HepG2 (cell line): ENCODE data around the gene NAA11. TPM values are rescaled to one million over a fixed set of nuclear protein-coding genes. Genes with fewer than 3 reads are reported as not detected.

Source experiments
- ATAC-seq: fragments of 200-7000 bp; cut with Tn5 transposase; 3 replicates; pipeline ENCODE4 v1.9.1; 2020; ENCODE audit warnings: mild to moderate bottlenecking, moderate library complexity
- BruUV-seq: library from RNA; stranded (reverse); fragments of 400-500 nt; replicated peaks from 2 replicates; lab custom pipeline; 2021; lab: Mats Ljungman, UMichigan
- CTCF ChIA-PET: fragments of 300-600 bp; formaldehyde crosslinking; extraction: SDS; loops from one replicate; lab custom pipeline; 2021; ENCODE audit warnings: low total read pairs, inconsistent platforms, low intra/inter-chr PET ratio; lab: Yijun Ruan, JAX
- POLR2A ChIA-PET: fragments of 350-600 bp; sonication (Branson Sonifier 250); formaldehyde crosslinking; loops from one replicate; lab custom pipeline; 2020; ENCODE audit warnings: antibody characterized with exemption, inconsistent platforms; lab: Yijun Ruan, JAX
- DNase-seq: peaks from one replicate; pipeline ENCODE4 v3.0.0-alpha.2; 2015; ENCODE audit warnings: low spot score
- FAIRE-seq: peaks from 3 replicates; lab custom pipeline; 2011; peaks lifted over from hg19 to GRCh38; lab: Jason Lieb, UNC
- H2AFZ ChIP-seq: one replicate; pipeline ENCODE4 v1.6.1; 2011; ENCODE audit warnings: low read length, inconsistent platforms
- H3K27ac ChIP-seq: fragments of 300-600 bp; 3 replicates; pipeline ENCODE4 v1.8.0; 2011; ENCODE audit warnings: mixed run types, mild to moderate bottlenecking, mixed read lengths, low read length, inconsistent platforms; ENCODE audit not compliant: insufficient read depth; ENCODE audit errors: extremely low read length
- H3K27me3 ChIP-seq, 2 experiments: fragments of 200-600 bp in 1 of 2; 2 replicates in 1 of 2; 3 replicates in 1 of 2; pipeline versions ENCODE4 v1.6.0 to v1.8.0; 2011; ENCODE audit warnings: low read length in 2 of 2, mild to moderate bottlenecking in 2 of 2, moderate library complexity in 2 of 2, inconsistent platforms in 1 of 2; ENCODE audit not compliant: insufficient read depth in 2 of 2, control insufficient read depth in 1 of 2
- H3K36me3 ChIP-seq, 2 experiments: fragments of 200-600 bp in 1 of 2; replicated peaks in 1 of 2; 2 replicates in 1 of 2; 3 replicates in 1 of 2; pipeline versions ENCODE4 v1.5.1 to v1.8.0; 2011; ENCODE audit warnings: low read length in 2 of 2, inconsistent platforms in 1 of 2; ENCODE audit not compliant: insufficient read depth in 2 of 2, control insufficient read depth in 1 of 2
- H3K4me1 ChIP-seq: 2 replicates; pipeline ENCODE4 v1.5.1; 2012; ENCODE audit warnings: low read length, inconsistent platforms; ENCODE audit not compliant: insufficient read depth
- H3K4me2 ChIP-seq: 2 replicates; pipeline ENCODE4 v1.6.0; 2011; ENCODE audit warnings: low read depth, low read length, inconsistent platforms
- H3K4me3 ChIP-seq, 3 experiments: fragments of 200-600 bp in 1 of 3; sonication (generic), shearing (Covaris generic) in 1 of 3; replicated peaks in 1 of 3; 2 replicates each; pipeline ENCODE4 v1.5.1; 2011 to 2016; ENCODE audit warnings: low read length in 3 of 3, inconsistent platforms in 2 of 3, low read depth in 2 of 3, mild to moderate bottlenecking in 2 of 3, control low read depth in 1 of 3, mixed read lengths in 1 of 3; ENCODE audit not compliant: insufficient read depth in 1 of 3
- H3K79me2 ChIP-seq: one replicate; pipeline ENCODE4 v1.6.1; 2011; ENCODE audit warnings: low read length, inconsistent platforms; ENCODE audit not compliant: insufficient read depth
- H3K9ac ChIP-seq: 2 replicates; pipeline ENCODE4 v1.6.0; 2011; ENCODE audit warnings: mild to moderate bottlenecking, low read depth, low read length, inconsistent platforms; ENCODE audit not compliant: insufficient read depth
- H3K9me3 ChIP-seq: 2 replicates; pipeline ENCODE4 v1.5.1; 2012; ENCODE audit warnings: mild to moderate bottlenecking, low read length
- H4K20me1 ChIP-seq: 2 replicates; pipeline ENCODE4 v1.6.0; 2011; ENCODE audit warnings: inconsistent platforms, mild to moderate bottlenecking, low read length, moderate library complexity; ENCODE audit not compliant: insufficient read depth
- ATAD3A ChIP-seq: sonication (generic); formaldehyde crosslinking; IDR thresholded peaks from 2 replicates; pipeline ENCODE4 v1.4.0; 2020; ENCODE audit warnings: missing genetic modification reagents
- ATF7-NPFF ChIP-seq: sonication (generic); formaldehyde crosslinking; IDR thresholded peaks from 2 replicates; pipeline ENCODE4 v1.8.1; 2023; ENCODE audit warnings: mild to moderate bottlenecking, low read depth, missing genetic modification reagents, moderate library complexity
- CEBPB ChIP-seq: IDR thresholded peaks from 2 replicates; pipeline ENCODE4 v1.6.1; 2011; ENCODE audit warnings: low read depth, low read length, improper control_type of control experiment, borderline replicate concordance
- HNF4A ChIP-seq: sonication (generic); formaldehyde crosslinking; IDR thresholded peaks from 2 replicates; pipeline ENCODE4 v1.4.0; 2020; ENCODE audit warnings: missing genetic modification reagents
- HNF4G ChIP-seq, 2 experiments: sonication (generic) in 1 of 2; formaldehyde crosslinking in 1 of 2; IDR thresholded peaks; 2 replicates each; pipeline versions ENCODE4 v1.4.0 to v1.6.1; 2011 to 2020; ENCODE audit warnings: borderline replicate concordance in 2 of 2, low read depth in 2 of 2, mild to moderate bottlenecking in 2 of 2, low read length in 1 of 2, missing genetic modification reagents in 1 of 2, moderate library complexity in 1 of 2
- KDM5A ChIP-seq: fragments of 200-600 bp; sonication (generic); IDR thresholded peaks from 2 replicates; pipeline ENCODE4 v1.7.0; 2018; ENCODE audit warnings: antibody characterized with exemption, mild to moderate bottlenecking, low read length, borderline replicate concordance
- TBX3 ChIP-seq: fragments of 450-650 bp; IDR thresholded peaks from 2 replicates; pipeline ENCODE4 v1.6.1; 2017; ENCODE audit warnings: antibody characterized with exemption, mild to moderate bottlenecking, inconsistent platforms, borderline replicate concordance
- ZNF205 ChIP-seq: IDR thresholded peaks from 2 replicates; pipeline ENCODE4 v1.6.1; 2018; ENCODE audit warnings: missing biosample characterization, missing genetic modification reagents
- ZNF33B ChIP-seq: sonication (generic); formaldehyde crosslinking; IDR thresholded peaks from 2 replicates; pipeline ENCODE4 v1.5.1; 2020; ENCODE audit warnings: mild to moderate bottlenecking, missing genetic modification reagents
- WGBS: methylation state at CpG from one replicate; pipeline ENCODE4 v1.1.6; 2017; ENCODE audit warnings: low lambda C conversion rate; 5-methylcytosine and 5-hydroxymethylcytosine counted together
- in situ Hi-C: cut with HindIII; loops from 2 replicates; pipeline ENCODE4 v1.10.0; 2017; ENCODE audit warnings: low pct_unique_long_range_greater_than_20kb; ENCODE audit not compliant: extremely low pct_ligation_motif_present
- intact Hi-C: fragments of 100-400 bp; cut with micrococcal nuclease; formaldehyde crosslinking; loops from one replicate; pipeline ENCODE4 v1.10.0; 2022; ENCODE audit not compliant: unreplicated experiment
- polyA plus RNA-seq, 8 experiments: library from polyadenylated mRNA; depleted of rRNA in 3 of 8; stranded (reverse) in 7 of 8; unstranded in 1 of 8; fragments of >200 nt; fragmentation: Illumina TruSeq in 4 of 8; extraction: Trizol in 4 of 8; gene quantifications; 2 replicates each; pipeline versions ENCODE4 v1.2.1 to v1.2.3, GENCODE V29; 2011 to 2016; ENCODE audit warnings: low read depth in 4 of 8, missing spikeins in 1 of 8, mixed read lengths in 1 of 8; ENCODE audit not compliant: insufficient read depth in 1 of 8
- total RNA-seq, 5 experiments: library from RNA; depleted of rRNA; stranded (reverse); fragments of >200 nt; fragmentation: Illumina TruSeq; extraction: Trizol; gene quantifications; 2 replicates each; pipeline ENCODE4 v1.2.3, GENCODE V29; 2016; ENCODE audit warnings: low read depth in 1 of 5
- TF ChIP-seq, protein P1 (sequence below): sonication (generic); formaldehyde crosslinking; IDR thresholded peaks from 2 replicates; pipeline ENCODE4 v1.5.1; 2020; ENCODE audit warnings: missing genetic modification reagents, mild to moderate bottlenecking, borderline replicate concordance
- TF ChIP-seq, protein P2 (sequence below): sonication (generic); formaldehyde crosslinking; conservative IDR thresholded peaks from 2 replicates; pipeline ENCODE4 v1.4.0; 2020; ENCODE audit warnings: missing genetic modification reagents
- TF ChIP-seq, protein P3 (sequence below): sonication (generic); formaldehyde crosslinking; IDR thresholded peaks from 2 replicates; pipeline ENCODE4 v1.5.0; 2020; ENCODE audit warnings: missing genetic modification reagents

Gene NAA11
- total and polyA plus RNA-seq, 2 of the 13 experiments (the other 11 are each of a cell fraction or from before 2014, with no cell fraction given), result not detected

DNA sequence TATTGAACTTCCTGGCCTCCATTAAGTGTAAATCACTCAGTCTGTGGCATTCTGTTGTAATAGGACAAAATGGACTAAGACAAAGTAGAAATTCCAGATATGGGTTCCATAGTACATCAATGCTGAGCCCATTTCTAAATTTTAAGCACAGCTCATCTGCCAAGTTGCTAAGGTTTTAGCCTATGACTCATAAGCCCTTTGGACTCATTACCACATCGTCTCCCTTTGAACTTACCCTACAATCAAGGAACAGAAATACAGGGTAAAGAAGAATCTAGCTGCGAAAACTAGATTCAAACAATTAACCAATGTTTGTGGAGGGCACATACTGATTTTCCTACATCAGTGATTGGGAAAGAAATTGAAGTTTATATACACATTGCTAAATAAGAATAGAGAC is 31.8 kb downstream of the NAA11 start (continued):
- TF ChIP-seq KDM5A (no peak), ATF7-NPFF (CRISPR knock-in tag) (no peak), HNF4G (IDR thresholded peaks at IDR 0.05; ENCODE audit: borderline replicate concordance, low read depth, low read length) (peak; percentile 75), HNF4G (CRISPR knock-in tag; IDR thresholded peaks at IDR 0.05; ENCODE audit: borderline replicate concordance, low read depth) (no peak), TBX3 (0 out of 2 replicates have a peak, but pooled peaks have one; percentile 23), CEBPB (peak; percentile 47; the same call in 1 of the 2 replicates), HNF4A (peak; percentile 49)
- TF ChIP-seq, protein P1, sequence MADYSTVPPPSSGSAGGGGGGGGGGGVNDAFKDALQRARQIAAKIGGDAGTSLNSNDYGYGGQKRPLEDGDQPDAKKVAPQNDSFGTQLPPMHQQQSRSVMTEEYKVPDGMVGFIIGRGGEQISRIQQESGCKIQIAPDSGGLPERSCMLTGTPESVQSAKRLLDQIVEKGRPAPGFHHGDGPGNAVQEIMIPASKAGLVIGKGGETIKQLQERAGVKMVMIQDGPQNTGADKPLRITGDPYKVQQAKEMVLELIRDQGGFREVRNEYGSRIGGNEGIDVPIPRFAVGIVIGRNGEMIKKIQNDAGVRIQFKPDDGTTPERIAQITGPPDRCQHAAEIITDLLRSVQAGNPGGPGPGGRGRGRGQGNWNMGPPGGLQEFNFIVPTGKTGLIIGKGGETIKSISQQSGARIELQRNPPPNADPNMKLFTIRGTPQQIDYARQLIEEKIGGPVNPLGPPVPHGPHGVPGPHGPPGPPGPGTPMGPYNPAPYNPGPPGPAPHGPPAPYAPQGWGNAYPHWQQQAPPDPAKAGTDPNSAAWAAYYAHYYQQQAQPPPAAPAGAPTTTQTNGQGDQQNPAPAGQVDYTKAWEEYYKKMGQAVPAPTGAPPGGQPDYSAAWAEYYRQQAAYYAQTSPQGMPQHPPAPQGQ (CRISPR knock-in tag), result no peak

DNA sequence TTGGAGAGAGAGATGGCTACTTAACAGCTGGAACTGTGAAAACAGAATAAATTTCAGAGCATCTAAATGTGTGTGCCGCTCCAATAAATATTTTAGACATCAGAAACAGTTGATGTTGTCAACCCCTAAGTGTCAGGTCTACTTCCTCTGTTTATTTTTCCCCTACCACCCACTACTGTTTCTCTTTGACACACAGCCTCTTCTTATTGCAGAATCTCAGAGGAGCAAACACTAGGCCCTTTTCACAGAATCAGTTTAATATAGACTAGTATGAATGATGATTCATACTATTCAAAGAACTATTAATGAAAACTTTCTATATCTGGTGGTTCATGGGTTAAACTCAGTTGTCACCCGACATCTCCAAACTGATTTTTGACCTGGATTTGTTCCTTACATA is 33.9 kb downstream of the NAA11 start:
- no peak for DNase-seq
- no peak for ATAC-seq
- 17% methylated on average over 2 of the region's 2 CpGs for WGBS
- no peak overlapping the region for H3K4me3 ChIP-seq
- FAIRE-seq, result no peak
- ChIA-PET POLR2A (no interaction called here), CTCF (no interaction called here)
- H3K4me2 ChIP-seq, result no peak overlapping the region
- H3K9ac ChIP-seq, result no peak overlapping the region
- H3K27ac ChIP-seq, result no peak overlapping the region
- TF ChIP-seq ZNF33B (no peak), ZNF205 (no peak), ATAD3A (CRISPR knock-in tag) (no peak)
- TF ChIP-seq, protein P2, sequence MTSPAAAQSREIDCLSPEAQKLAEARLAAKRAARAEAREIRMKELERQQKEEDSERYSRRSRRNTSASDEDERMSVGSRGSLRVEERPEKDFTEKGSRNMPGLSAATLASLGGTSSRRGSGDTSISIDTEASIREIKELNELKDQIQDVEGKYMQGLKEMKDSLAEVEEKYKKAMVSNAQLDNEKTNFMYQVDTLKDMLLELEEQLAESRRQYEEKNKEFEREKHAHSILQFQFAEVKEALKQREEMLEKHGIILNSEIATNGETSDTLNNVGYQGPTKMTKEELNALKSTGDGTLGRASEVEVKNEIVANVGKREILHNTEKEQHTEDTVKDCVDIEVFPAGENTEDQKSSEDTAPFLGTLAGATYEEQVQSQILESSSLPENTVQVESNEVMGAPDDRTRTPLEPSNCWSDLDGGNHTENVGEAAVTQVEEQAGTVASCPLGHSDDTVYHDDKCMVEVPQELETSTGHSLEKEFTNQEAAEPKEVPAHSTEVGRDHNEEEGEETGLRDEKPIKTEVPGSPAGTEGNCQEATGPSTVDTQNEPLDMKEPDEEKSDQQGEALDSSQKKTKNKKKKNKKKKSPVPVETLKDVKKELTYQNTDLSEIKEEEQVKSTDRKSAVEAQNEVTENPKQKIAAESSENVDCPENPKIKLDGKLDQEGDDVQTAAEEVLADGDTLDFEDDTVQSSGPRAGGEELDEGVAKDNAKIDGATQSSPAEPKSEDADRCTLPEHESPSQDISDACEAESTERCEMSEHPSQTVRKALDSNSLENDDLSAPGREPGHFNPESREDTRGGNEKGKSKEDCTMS (CRISPR knock-in tag), result no peak
- TF ChIP-seq, protein P3, sequence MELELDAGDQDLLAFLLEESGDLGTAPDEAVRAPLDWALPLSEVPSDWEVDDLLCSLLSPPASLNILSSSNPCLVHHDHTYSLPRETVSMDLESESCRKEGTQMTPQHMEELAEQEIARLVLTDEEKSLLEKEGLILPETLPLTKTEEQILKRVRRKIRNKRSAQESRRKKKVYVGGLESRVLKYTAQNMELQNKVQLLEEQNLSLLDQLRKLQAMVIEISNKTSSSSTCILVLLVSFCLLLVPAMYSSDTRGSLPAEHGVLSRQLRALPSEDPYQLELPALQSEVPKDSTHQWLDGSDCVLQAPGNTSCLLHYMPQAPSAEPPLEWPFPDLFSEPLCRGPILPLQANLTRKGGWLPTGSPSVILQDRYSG, result no peak
- intact Hi-C loops, result no loop called here
- H3K27me3 ChIP-seq, result no peaks in the 10 kb centered on the region
- no peaks in the 10 kb centered on the region for H3K79me2 ChIP-seq
- no peaks in the 10 kb centered on the region for H4K20me1 ChIP-seq
- H3K4me1 ChIP-seq, result peaks cover 8% of the 10 kb centered on the region
- no peaks in the 10 kb centered on the region for H3K36me3 ChIP-seq
- in situ Hi-C loops, result no loop called here
- H3K9me3 ChIP-seq, result no peaks in the 10 kb centered on the region
- BruUV-seq, result no TSS peak
- H2AFZ ChIP-seq, result no peak overlapping the region
